GM18870 (cell line): ENCODE data around the gene TPCN2.
"Not testable (repeated sequence)": the region's sequence is repeated elsewhere in the genome, so short reads cannot be mapped to it uniquely, and the experiment has no call there.

Experiments used
- ATAC-seq: cut with Tn5 transposase; IDR thresholded peaks from one replicate; pipeline ENCODE4 v1.9.1; 2021; ENCODE audit warnings: moderate library complexity; ENCODE audit not compliant: unreplicated experiment

TPCN2 gene

GRCh38 chr11:69141742-69142141 lies 93.0 kb downstream of the TPCN2 start:
- no peak for ATAC-seq

GRCh38 chr11:69142895-69143294 lies 94.2 kb downstream of the TPCN2 start:
- ATAC-seq: no peak

GRCh38 chr11:69144316-69145049 lies 95.8 kb downstream of the TPCN2 start:
- no peak for ATAC-seq

DNA sequence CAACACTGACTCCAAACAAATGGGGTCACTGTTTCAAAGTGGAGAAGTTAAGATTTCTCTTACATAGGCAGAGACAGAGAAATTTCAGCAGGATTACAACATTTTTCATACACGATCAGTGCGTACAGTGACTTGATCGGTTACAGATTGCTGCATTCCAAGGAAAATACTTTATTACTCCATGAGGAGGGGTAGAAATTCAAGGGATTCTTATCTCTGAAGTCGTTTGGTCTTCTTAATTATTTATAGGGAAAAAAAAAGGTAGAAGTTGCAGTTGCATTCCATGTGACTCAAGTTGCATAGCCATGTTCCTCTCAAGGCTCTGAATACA lies 96.3 kb downstream of the TPCN2 start:
- ATAC-seq: no peak

DNA sequence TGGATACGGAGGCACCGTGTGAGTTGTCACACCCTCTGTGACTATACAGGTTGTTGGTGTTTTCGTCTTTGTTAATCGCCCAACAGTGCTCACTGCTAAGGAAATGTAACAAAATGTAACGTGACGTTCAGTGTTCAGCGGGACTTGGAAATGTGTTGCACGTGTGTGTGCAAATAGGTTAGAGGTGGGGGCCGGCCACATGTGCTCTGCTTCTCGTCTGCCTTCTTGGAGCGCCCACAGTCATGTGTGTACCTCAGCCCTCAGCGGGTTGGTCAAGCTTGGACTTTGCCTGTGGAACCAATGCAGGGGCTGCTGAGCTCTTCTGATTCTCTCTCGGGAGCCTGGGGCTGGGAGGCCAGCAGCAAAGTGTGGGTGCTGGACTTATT lies 99.6 kb downstream of the TPCN2 start:
- ATAC-seq: no peak

DNA sequence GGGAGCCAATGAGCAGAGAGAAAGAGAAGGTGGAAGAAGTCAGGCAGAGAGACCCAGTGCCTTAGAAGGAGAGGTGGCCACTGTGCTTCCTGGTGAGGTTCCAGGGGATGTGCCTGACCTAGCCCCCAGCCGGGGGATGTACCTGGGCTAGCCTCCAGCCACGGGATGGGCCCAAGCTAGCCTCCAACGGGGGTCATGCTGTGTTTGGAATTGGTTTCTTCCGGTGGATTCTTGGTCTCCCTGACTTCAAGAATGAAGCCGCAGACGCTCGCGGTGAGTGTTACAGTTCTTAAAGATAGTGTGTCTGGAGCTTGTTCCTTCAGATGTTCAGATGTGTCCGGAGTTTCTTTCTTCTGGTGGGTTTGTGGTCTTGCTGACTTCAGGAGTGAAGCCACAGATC lies 100.1 kb downstream of the TPCN2 start:
- no peak for ATAC-seq

DNA sequence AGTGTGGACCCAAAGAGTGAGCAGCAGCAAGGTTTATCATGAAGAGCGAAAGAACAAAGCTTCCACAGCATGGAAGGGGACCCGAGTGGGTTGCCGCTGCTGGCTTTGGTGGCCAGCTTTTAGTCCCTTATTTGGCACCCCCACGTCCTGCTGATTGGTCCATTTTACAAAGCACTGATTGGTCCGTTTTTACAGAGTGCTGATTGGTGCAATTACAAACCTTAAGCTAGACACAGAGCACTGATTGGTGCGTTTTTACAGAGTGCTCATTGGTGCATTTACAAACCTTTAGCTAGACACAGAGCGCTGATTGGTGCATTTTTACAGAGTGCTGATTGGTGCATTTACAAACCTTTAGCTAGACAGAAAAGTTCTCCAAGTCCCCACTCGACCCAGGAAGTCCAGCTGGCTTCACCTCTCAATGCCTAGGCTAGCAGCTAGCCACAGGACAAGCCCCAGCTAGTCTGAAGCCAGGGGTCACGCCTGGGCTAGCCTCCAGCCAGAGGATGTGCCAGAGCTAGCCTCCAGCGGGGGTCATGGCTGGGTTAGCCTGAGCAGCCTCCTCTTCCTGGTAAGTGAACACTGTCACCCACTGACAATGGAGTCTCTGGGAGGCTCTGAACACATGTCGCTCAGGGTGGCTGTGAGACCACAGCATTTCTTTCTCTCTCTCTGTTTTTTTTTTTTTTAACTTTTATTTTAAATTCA lies 100.8 kb downstream of the TPCN2 start:
- ATAC-seq: not testable (repeated sequence)

DNA sequence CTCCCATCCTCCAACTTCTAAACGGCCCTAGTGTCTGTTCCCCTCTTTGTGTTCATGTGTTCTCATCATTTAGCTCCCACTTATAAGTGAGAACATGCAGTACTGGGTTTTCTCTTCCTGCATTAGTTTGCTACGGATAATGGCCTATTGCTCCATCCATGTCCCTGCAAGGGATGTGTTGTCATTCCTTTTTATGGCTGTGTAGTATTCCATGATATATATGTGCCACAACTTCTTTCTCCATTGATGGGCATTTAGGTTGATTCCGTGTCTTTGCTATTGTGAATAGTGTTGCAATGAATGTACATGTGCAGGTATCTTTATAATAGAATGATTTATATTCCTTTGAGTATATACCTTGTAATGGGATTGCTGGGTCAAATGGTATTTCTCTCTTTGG lies 101.4 kb downstream of the TPCN2 start:
- ATAC-seq: no peak

- no peak for ATAC-seq
These were observed 103.1 kb downstream of the TPCN2 start for GRCh38 chr11:69151836-69152235.

GRCh38 chr11:69152733-69153421 lies 104.1 kb downstream of the TPCN2 start:
- ATAC-seq: no peak

DNA sequence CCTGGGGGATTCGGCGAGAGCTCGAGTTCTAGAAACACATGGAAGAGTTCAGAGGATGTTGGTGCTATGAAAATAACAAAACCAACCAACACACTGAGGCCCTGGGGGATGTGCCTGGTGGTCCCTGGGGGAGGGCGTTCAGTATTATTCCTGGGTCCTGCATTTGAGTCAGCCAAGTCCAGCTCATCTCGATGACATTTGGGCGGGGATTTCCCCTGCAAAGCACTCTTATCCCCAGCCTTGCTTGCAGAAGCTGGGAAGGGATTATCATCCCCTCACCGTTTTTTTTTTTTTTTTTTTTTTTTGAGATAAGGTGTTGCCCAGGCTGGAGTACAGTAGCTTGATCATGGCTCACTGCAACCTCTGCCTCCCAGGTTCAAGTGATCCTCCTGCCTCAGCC lies 104.9 kb downstream of the TPCN2 start:
- ATAC-seq: no peak

- ATAC-seq: no peak
These were observed 105.6 kb downstream of the TPCN2 start for GRCh38 chr11:69154211-69154913.

DNA sequence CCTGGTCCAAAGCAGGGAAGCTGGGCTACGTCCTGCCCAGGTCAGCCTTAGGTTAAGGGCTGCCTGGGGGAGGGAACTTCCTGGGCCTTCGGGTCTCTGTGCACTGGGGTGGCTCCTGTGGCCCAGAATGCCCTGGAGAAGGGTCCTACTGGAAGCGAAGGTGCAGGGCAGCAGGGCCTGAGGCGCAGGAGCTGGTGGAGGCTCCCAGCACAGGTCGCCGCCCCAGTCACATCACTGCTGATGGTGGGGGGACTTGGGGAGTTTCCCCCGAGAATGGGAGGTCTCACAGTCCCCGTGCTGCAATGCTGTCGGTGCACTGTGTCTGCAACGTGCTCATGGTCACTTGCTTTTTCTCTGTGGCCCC lies 106.2 kb downstream of the TPCN2 start:
- no peak for ATAC-seq

GRCh38 chr11:69155302-69156234 lies 106.8 kb downstream of the TPCN2 start, which contains the start of gene SMIM38:
Gene SMIM38, plus strand, starts transcription at chr11:69155935. Its CDS starts 1,912 bp downstream, at chr11:69157847.
- no peak for ATAC-seq

DNA sequence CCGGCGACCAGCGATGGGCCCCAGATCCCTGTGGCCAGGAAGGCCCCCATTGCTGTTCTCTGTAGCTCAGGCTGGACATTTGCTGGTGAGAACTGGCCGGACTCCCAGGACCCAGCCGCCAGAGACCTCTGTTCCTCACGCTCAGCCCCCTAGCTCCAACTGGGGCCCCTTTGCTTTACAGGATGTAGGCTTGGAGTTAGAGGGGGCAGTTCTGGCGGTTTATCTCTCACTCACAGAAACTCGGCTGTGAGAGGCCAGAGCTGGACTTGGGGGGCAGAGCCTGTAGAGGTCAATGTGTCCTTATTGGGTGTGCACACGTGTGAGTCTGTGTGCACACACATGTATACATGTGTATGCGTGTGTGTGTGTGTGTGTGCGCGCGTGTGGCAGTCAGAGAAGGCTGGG lies 107.5 kb downstream of the TPCN2 start:
- no peak for ATAC-seq

DNA sequence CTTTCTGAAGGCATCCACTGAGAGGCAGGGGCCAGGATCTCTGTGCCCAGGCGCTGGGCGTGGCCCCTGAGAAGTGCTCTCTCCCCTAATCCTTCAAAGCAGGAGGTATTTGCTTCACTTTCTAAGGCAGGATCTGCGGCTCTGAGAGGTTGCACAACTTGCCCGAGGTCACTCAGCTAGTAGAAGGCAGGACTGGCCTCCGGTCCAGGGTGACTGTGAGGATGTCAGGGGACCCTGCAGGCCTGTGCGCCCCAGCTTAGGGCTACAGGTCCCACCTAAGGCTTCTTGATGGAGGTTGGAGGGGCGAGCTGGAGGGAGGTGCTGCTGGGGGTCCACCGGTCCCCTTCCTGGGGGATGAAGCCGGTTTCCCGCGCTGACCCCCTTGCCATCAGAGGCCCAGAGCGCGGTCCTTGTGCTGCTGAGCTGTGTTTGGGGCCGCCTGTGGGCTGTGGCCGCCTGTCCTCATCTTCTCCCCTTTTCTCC lies 108.0 kb downstream of the TPCN2 start:
- ATAC-seq: no peak

DNA sequence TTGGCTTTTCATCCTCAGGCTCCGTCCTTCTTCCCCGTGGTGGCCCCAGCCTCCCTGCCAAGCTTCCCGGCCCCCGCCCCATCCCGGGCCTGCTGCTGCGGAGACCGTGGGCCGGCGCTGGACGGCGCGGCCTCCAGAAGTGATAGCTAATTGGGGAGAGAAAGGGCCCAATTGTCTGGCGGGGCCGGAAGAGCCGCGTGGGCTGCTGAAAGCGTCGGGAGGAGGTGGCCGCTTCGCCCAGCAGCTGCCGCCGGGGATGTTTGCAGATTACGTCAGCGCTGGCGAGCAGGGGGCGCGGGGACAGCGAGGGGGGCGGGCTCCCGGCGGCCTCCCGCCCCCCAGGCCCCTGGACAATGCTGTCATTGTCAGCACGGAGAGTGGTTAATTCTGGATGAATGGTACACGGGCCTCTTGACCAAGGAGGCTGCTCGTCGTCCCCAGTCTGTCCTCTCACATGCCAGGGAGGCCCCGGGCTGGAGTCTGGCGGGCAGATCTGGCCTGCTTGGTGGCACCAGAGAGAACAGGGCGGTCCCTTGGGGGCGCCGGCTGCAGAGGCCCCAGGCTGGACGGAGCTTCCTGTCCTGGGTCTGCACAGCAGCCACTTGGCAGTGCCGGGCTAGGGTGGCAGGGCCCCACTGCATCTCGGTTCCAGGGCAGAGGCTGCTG lies 108.6 kb downstream of the TPCN2 start:
- no peak for ATAC-seq

DNA sequence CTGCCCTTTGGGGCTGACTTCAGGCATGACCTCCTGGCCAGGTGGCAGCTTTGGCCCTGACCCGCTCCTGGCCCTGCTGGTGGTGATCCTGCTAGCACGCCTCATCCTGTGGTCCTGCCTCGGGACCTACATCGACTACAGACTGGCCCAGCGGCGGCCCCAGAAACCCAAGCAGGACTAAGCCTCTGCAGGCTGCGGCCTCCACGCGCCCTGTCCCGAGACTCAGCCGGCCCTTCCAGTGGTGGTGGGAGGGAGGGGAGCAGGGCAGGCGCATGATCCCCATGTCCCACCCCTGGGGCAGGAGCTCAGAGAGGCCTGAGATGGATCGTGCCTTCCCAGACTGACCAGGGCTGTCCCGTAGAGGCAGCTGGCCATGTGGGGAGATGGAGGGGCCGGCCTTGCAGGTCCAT lies 109.1 kb downstream of the TPCN2 start:
- ATAC-seq: no peak

GRCh38 chr11:69158301-69159149 lies 109.8 kb downstream of the TPCN2 start:
- ATAC-seq: no peak
